Measurements from ENCODE around the gene CADM2.

Gene CADM2

GRCh38 chr3:85316252-85316651, 357.5 kb downstream of the CADM2 start:
- no peak overlapping the region for H3K4me3 ChIP-seq (ENCODE audit: low read depth, low read length)
- TF ChIP-seq, protein P1, sequence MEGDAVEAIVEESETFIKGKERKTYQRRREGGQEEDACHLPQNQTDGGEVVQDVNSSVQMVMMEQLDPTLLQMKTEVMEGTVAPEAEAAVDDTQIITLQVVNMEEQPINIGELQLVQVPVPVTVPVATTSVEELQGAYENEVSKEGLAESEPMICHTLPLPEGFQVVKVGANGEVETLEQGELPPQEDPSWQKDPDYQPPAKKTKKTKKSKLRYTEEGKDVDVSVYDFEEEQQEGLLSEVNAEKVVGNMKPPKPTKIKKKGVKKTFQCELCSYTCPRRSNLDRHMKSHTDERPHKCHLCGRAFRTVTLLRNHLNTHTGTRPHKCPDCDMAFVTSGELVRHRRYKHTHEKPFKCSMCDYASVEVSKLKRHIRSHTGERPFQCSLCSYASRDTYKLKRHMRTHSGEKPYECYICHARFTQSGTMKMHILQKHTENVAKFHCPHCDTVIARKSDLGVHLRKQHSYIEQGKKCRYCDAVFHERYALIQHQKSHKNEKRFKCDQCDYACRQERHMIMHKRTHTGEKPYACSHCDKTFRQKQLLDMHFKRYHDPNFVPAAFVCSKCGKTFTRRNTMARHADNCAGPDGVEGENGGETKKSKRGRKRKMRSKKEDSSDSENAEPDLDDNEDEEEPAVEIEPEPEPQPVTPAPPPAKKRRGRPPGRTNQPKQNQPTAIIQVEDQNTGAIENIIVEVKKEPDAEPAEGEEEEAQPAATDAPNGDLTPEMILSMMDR (conservative IDR thresholded peaks at IDR 0.05; ENCODE audit: low read depth, low read length) = no peak
- DNase-seq (ENCODE audit: low read depth) = no peak

GRCh38 chr3:85321892-85322291, 363.1 kb downstream of the CADM2 start:
- TF ChIP-seq, protein P1 (conservative IDR thresholded peaks at IDR 0.05; ENCODE audit: low read depth, low read length) = no peak
- DNase-seq (ENCODE audit: low read depth) = no peak

GRCh38 chr3:85330071-85330470, 371.3 kb downstream of the CADM2 start:
- DNase-seq (ENCODE audit: low read depth) = no peak
- TF ChIP-seq, protein P1 (conservative IDR thresholded peaks at IDR 0.05; ENCODE audit: low read depth, low read length) = no peak
- no peak overlapping the region for H3K4me3 ChIP-seq (ENCODE audit: low read depth, low read length)

More at GRCh38 chr3:85321892-85322291, 363.1 kb downstream of the CADM2 start:
- no peak overlapping the region for H3K4me3 ChIP-seq (ENCODE audit: low read depth, low read length)

DNA sequence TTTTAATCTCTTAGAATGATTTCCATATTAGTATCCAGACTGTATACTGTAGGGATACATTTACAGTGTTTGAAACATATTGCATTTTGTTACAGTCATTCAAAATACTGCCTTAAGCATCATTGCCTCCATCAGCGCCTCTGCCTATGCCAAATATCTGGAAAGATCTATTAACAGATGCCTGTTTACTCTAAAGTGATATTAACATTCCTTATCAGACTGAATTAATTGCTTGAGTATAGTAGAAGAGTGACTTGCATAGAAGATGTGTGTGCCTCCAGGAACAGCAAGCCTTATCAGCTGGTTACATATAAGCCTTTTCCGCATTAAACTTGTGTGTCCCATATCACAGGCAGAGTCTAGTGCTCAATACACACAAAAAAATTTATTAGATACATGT, 379.1 kb downstream of the CADM2 start:
- DNase-seq (ENCODE audit: low read depth) = no peak
- TF ChIP-seq, protein P1 (conservative IDR thresholded peaks at IDR 0.05; ENCODE audit: low read depth, low read length) = no peak
- no peak overlapping the region for H3K4me3 ChIP-seq (ENCODE audit: low read depth, low read length)

GRCh38 chr3:85342915-85343314, 384.1 kb downstream of the CADM2 start:
- DNase-seq (ENCODE audit: low read depth) = peak; percentile 30
- TF ChIP-seq, protein P1 (conservative IDR thresholded peaks at IDR 0.05; ENCODE audit: low read depth, low read length) = peak; percentile 58
- no peak overlapping the region for H3K4me3 ChIP-seq (ENCODE audit: low read depth, low read length)

- TF ChIP-seq, protein P1 (conservative IDR thresholded peaks at IDR 0.05; ENCODE audit: low read depth, low read length) = no peak
- no peak for DNase-seq (ENCODE audit: low read depth)
- no peak overlapping the region for H3K4me3 ChIP-seq (ENCODE audit: low read depth, low read length)
Measured at GRCh38 chr3:85355572-85355971, 396.8 kb downstream of the CADM2 start.

DNA sequence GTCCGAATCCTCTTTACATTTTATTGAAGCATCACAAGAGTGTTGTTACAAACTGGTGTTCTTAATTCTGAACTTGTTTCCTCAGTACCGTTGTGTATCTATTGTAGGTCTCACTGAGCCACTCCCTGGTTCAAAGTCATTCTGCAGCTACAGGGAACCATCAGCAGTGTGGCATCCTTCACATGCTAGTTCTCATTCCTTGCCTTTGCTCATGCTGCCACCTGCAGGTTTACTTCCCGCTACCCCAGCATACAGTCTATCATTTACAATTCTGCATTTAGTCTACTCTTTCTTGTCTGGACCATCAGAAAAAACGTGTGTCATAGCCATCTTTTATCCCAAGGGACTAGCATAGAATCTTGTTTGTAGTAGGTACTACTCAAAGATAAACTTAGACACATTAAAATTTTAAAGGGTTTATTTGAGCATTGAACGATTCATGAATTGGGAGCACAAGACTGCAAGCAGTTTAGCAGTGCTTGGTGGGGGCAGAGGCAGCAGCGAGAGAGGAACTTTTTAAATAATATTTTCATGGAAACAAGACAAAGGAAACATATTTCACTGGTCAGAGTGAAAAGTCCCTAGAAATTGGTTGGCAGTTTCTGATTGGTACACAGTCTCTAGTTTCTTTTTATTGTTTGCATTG, 402.1 kb downstream of the CADM2 start:
- DNase-seq (ENCODE audit: low read depth) = peak; percentile 77
- TF ChIP-seq, protein P1 (conservative IDR thresholded peaks at IDR 0.05; ENCODE audit: low read depth, low read length) = peak; percentile 83
- H3K4me3 ChIP-seq (ENCODE audit: low read depth, low read length) = no peak overlapping the region

Data from choroid plexus epithelial cell (primary cell).